H9 (cell line): ENCODE measurements around the gene CUEDC1. TPM values are rescaled to one million over a fixed set of nuclear protein-coding genes. Genes with fewer than 3 reads are reported as not detected.

Experiments used
- DNase-seq: peaks from one replicate; pipeline ENCODE4 v3.0.0-alpha.2; 2017
- H2AFZ ChIP-seq: one replicate; pipeline ENCODE4 v1.6.1; 2013; ENCODE audit warnings: mild to moderate bottlenecking, low read length, control low read depth, moderate library complexity
- H2AK5ac ChIP-seq: 2 replicates; pipeline ENCODE4 v1.6.1; 2013; ENCODE audit warnings: low read length, control low read depth, mixed read lengths; ENCODE audit not compliant: insufficient read length
- H2BK120ac ChIP-seq: one replicate; pipeline ENCODE4 v1.6.1; 2013; ENCODE audit warnings: low read depth, mild to moderate bottlenecking, low read length, control low read depth, inconsistent platforms; ENCODE audit not compliant: poor library complexity, severe bottlenecking
- H2BK12ac ChIP-seq: 2 replicates; pipeline ENCODE4 v1.6.1; 2013; ENCODE audit warnings: low read length, control low read depth, mixed read lengths, low read depth; ENCODE audit not compliant: insufficient read length
- H2BK15ac ChIP-seq: 2 replicates; pipeline ENCODE4 v1.6.1; 2013; ENCODE audit warnings: low read depth, low read length, control low read depth
- H2BK20ac ChIP-seq: one replicate; pipeline ENCODE4 v1.6.1; 2013; ENCODE audit warnings: low read depth, mild to moderate bottlenecking, low read length, control low read depth, inconsistent platforms; ENCODE audit not compliant: poor library complexity, severe bottlenecking
- H2BK5ac ChIP-seq: 2 replicates; pipeline ENCODE4 v1.6.1; 2013; ENCODE audit warnings: low read length, control low read depth, mixed read lengths; ENCODE audit not compliant: insufficient read length
- H3K14ac ChIP-seq: 2 replicates; pipeline ENCODE4 v1.6.1; 2013; ENCODE audit warnings: low read length, control low read depth; ENCODE audit not compliant: insufficient read depth
- H3K18ac ChIP-seq: 2 replicates; pipeline ENCODE4 v1.6.1; 2013; ENCODE audit warnings: low read depth, mild to moderate bottlenecking, mixed read lengths, low read length, control low read depth; ENCODE audit not compliant: insufficient read length
- H3K23ac ChIP-seq: 2 replicates; pipeline ENCODE4 v1.6.1; 2013; ENCODE audit warnings: low read length, control low read depth, mixed read lengths, low read depth; ENCODE audit not compliant: insufficient read length
- H3K23me2 ChIP-seq: 2 replicates; pipeline ENCODE4 v1.6.1; 2013; ENCODE audit warnings: low read depth, mild to moderate bottlenecking, mixed read lengths, low read length, control low read depth; ENCODE audit not compliant: insufficient read length, poor library complexity, severe bottlenecking
- H3K27ac ChIP-seq: 2 replicates; pipeline ENCODE4 v1.5.1; 2013; ENCODE audit warnings: low read length, control low read depth, mixed read lengths, low read depth; ENCODE audit not compliant: insufficient read length
- H3K27me3 ChIP-seq: 2 replicates; pipeline ENCODE4 v1.6.1; 2013; ENCODE audit warnings: low read length, control low read depth, inconsistent platforms; ENCODE audit not compliant: insufficient read depth
- H3K4ac ChIP-seq: 2 replicates; pipeline ENCODE4 v1.6.1; 2013; ENCODE audit warnings: low read depth, mild to moderate bottlenecking, control low read depth, inconsistent platforms, low read length, moderate library complexity
- H3K4me1 ChIP-seq: 2 replicates; pipeline ENCODE4 v1.6.1; 2013; ENCODE audit warnings: low read length, control low read depth, inconsistent platforms; ENCODE audit not compliant: insufficient read depth
- H3K4me2 ChIP-seq: 2 replicates; pipeline ENCODE4 v1.6.1; 2013; ENCODE audit warnings: low read length, control low read depth, mixed read lengths; ENCODE audit not compliant: insufficient read length, insufficient read depth
- H3K56ac ChIP-seq: 2 replicates; pipeline ENCODE4 v1.6.1; 2013; ENCODE audit warnings: low read depth, mild to moderate bottlenecking, mixed read lengths, low read length, control low read depth; ENCODE audit not compliant: insufficient read length
- H3K79me1 ChIP-seq: 2 replicates; pipeline ENCODE4 v1.6.1; 2013; ENCODE audit warnings: low read depth, mild to moderate bottlenecking, moderate library complexity, low read length, control low read depth, inconsistent platforms; ENCODE audit not compliant: insufficient read depth, poor library complexity, severe bottlenecking
- H3K79me2 ChIP-seq: 2 replicates; pipeline ENCODE4 v1.6.1; 2013; ENCODE audit warnings: low read length, control low read depth, inconsistent platforms; ENCODE audit not compliant: insufficient read depth
- H3K9ac ChIP-seq: 2 replicates; pipeline ENCODE4 v1.6.1; 2013; ENCODE audit warnings: low read length, control low read depth, mixed read lengths; ENCODE audit not compliant: insufficient read length; ENCODE audit errors: extremely low read depth
- H3K9me3 ChIP-seq: one replicate; pipeline ENCODE4 v1.6.1; 2013; ENCODE audit warnings: low read depth, low read length, inconsistent platforms; ENCODE audit not compliant: control insufficient read depth
- H3T11ph ChIP-seq: one replicate; pipeline ENCODE4 v1.6.1; 2013; ENCODE audit warnings: mild to moderate bottlenecking, low read length, control low read depth, inconsistent platforms
- H4K20me1 ChIP-seq: one replicate; pipeline ENCODE4 v1.6.1; 2013; ENCODE audit not compliant: control insufficient read depth, insufficient read length, insufficient read depth
- H4K5ac ChIP-seq: 2 replicates; pipeline ENCODE4 v1.6.1; 2013; ENCODE audit warnings: low read depth, mild to moderate bottlenecking, mixed read lengths, low read length, control low read depth; ENCODE audit not compliant: insufficient read length
- H4K8ac ChIP-seq: replicated peaks from 2 replicates; pipeline ENCODE4 v1.6.1; 2013; ENCODE audit warnings: low read length, control low read depth, mixed read lengths, low read depth; ENCODE audit not compliant: insufficient read length
- H4K91ac ChIP-seq: 2 replicates; pipeline ENCODE4 v1.6.1; 2013; ENCODE audit warnings: low read depth, mild to moderate bottlenecking, moderate library complexity, mixed read lengths, low read length, control low read depth; ENCODE audit not compliant: insufficient read length
- H3K27ac Mint-ChIP-seq, 3 experiments: 2 replicates in 2 of 3; 3 replicates in 1 of 3; pipeline ENCODE4 v1.8.0; 2020 to 2021; ENCODE audit warnings: mixed read lengths in 3 of 3, mild to moderate bottlenecking in 1 of 3, moderate library complexity in 1 of 3
- H3K27me3 Mint-ChIP-seq: 2 replicates; pipeline ENCODE4 v1.8.0; 2021; ENCODE audit warnings: low read depth, mild to moderate bottlenecking, moderate library complexity, mixed read lengths
- H3K36me3 Mint-ChIP-seq, 3 experiments: 2 replicates in 2 of 3; 3 replicates in 1 of 3; pipeline ENCODE4 v1.8.0; 2020 to 2021; ENCODE audit warnings: low read depth in 3 of 3, mixed read lengths in 3 of 3; ENCODE audit not compliant: insufficient read depth in 1 of 3
- H3K4me1 Mint-ChIP-seq, 2 experiments: 2 replicates each; pipeline ENCODE4 v1.8.0; 2020; ENCODE audit warnings: mixed read lengths in 2 of 2
- H3K4me3 Mint-ChIP-seq, 2 experiments: 2 replicates in 1 of 2; 3 replicates in 1 of 2; pipeline ENCODE4 v1.8.0; 2020 to 2021; ENCODE audit warnings: mild to moderate bottlenecking in 2 of 2, mixed read lengths in 2 of 2, moderate library complexity in 1 of 2
- H3K9me3 Mint-ChIP-seq, 2 experiments: 2 replicates in 1 of 2; 3 replicates in 1 of 2; pipeline ENCODE4 v1.8.0; 2020; ENCODE audit warnings: mild to moderate bottlenecking in 2 of 2, mixed read lengths in 2 of 2, moderate library complexity in 1 of 2
- CTCF ChIP-seq: fragments of 200-600 bp; sonication (generic); conservative IDR thresholded peaks from 3 replicates; pipeline ENCODE4 v1.8.0; 2021; ENCODE audit warnings: antibody characterized with exemption, mild to moderate bottlenecking
- WGBS: extraction: QIAGEN DNeasy Blood & Tissue Kit; methylation state at CpG from one replicate; pipeline ENCODE4 v1.1.7; 2013; ENCODE audit warnings: missing lambda C conversion rate, low lambda C conversion rate, mixed read lengths; ENCODE audit not compliant: insufficient read length; ENCODE audit errors: extremely low coverage; 5-methylcytosine and 5-hydroxymethylcytosine counted together
- total RNA-seq: library from RNA; stranded (reverse); gene quantifications from 2 replicates; pipeline ENCODE4 v1.2.1, GENCODE V29; 2021

The CUEDC1 gene
- total RNA-seq, 1 experiment from 2014 or later, result 7.3 TPM

GRCh38 chr17:57915544-57915943 is 39.7 kb downstream of the CUEDC1 start:
- no peak overlapping the region for H3K4me2 ChIP-seq
- no peak for DNase-seq
- WGBS, result no CpG with 5 or more reads among the region's 9 CpGs

More at GRCh38 chr17:57915544-57915943, 39.7 kb downstream of the CUEDC1 start:
- Histone ChIP-seq H2BK12ac (peak overlapping the region; percentile 53), H3K23me2 (no peaks in the 10 kb centered on the region), H2BK20ac (no peak overlapping the region), H2AFZ (no peak overlapping the region), H4K91ac (peak overlapping the region; percentile 28), H2AK5ac (no peak overlapping the region), H2BK5ac (no peak overlapping the region), H3K56ac (no peak overlapping the region), H2BK15ac (no peak overlapping the region), H3K9me3 (no peaks in the 10 kb centered on the region), H3T11ph (no peak overlapping the region), H3K79me2 (no peaks in the 10 kb centered on the region), H3K27ac (no peak overlapping the region), H3K79me1 (no peaks in the 10 kb centered on the region), H3K9ac (no peak overlapping the region), H3K27me3 (no peaks in the 10 kb centered on the region), H4K20me1 (no peaks in the 10 kb centered on the region), H3K18ac (peak overlapping the region; percentile 58), H3K4ac (no peak overlapping the region), H2BK120ac (peak overlapping the region; percentile 93), H3K4me1 (peaks cover 9% of the 10 kb centered on the region; the same call in 1 of the 2 replicates), H3K14ac (peak overlapping the region; percentile 87), H4K8ac (no peak overlapping the region), H3K23ac (no peak overlapping the region), H4K5ac (no peak overlapping the region)
- H3K9me3 Mint-ChIP-seq, result no peaks in the 10 kb centered on the region
- peaks cover 3% of the 10 kb centered on the region; the same call in 1 of the 2 replicates for H3K27me3 Mint-ChIP-seq
- no peaks in the 10 kb centered on the region for H3K36me3 Mint-ChIP-seq
- peaks cover 75 to 84% of the 10 kb centered on the region in 2 experiments for H3K4me1 Mint-ChIP-seq
- no peak for TF ChIP-seq CTCF
- H3K4me3 Mint-ChIP-seq, result 0 out of 5 replicates have a peak overlapping the region, but pooled peaks of 1 of the 2 experiments have one; percentile 1
- peak overlapping the region in 1 of 3 experiments; percentile 21; a peak in 2 of 7 replicates for H3K27ac Mint-ChIP-seq
